Kidney epithelial cell (primary cell): ENCODE measurements around the gene ZNF823. TPM values are rescaled to one million over a fixed set of nuclear protein-coding genes. Genes with fewer than 3 reads are reported as not detected.
"Not testable (repeated sequence)": the region's sequence is repeated elsewhere in the genome, so short reads cannot be mapped to it uniquely, and the experiment has no call there.

Source experiments
- DNase-seq: peaks from one replicate; pipeline ENCODE4 v3.0.0-alpha.2; 2010; ENCODE audit warnings: low read depth
- H3K27me3 ChIP-seq: 2 replicates; pipeline ENCODE4 v1.6.0; 2011; ENCODE audit warnings: low read length; ENCODE audit not compliant: control insufficient read depth, insufficient read depth
- H3K36me3 ChIP-seq: 2 replicates; pipeline ENCODE4 v1.5.1; 2011; ENCODE audit warnings: low read length; ENCODE audit not compliant: control insufficient read depth, insufficient read depth
- H3K4me3 ChIP-seq: 2 replicates; pipeline ENCODE4 v1.5.1; 2011; ENCODE audit warnings: low read depth, mild to moderate bottlenecking, control low read depth, low read length
- CTCF ChIP-seq: IDR thresholded peaks from 2 replicates; pipeline ENCODE4 v1.5.1; 2011; ENCODE audit warnings: mild to moderate bottlenecking, moderate library complexity, low read length, control low read depth, inconsistent platforms; ENCODE audit not compliant: insufficient read depth, poor library complexity, severe bottlenecking
- total RNA-seq: library from RNA; depleted of rRNA; stranded (reverse); fragments of >200 nt; gene quantifications from 2 replicates; pipeline ENCODE4 v1.2.3, GENCODE V29; 2015

The ZNF823 gene
- total RNA-seq, 1 donor from 2014 or later = 6.0 TPM

GRCh38 chr19:11678504-11678903 lies 60.2 kb downstream of the ZNF823 start:
- Histone ChIP-seq H3K36me3 (no peaks in the 10 kb centered on the region), H3K27me3 (no peaks in the 10 kb centered on the region), H3K4me3 (no peak overlapping the region)
- DNase-seq = no peak
- TF ChIP-seq CTCF = no peak

- not testable (repeated sequence) for H3K27me3 ChIP-seq, H3K36me3 ChIP-seq, DNase-seq, H3K4me3 ChIP-seq
These were observed 61.8 kb downstream of the ZNF823 start for GRCh38 chr19:11676661-11677600.

- Histone ChIP-seq H3K36me3 (no peaks in the 10 kb centered on the region), H3K27me3 (no peaks in the 10 kb centered on the region), H3K4me3 (no peak overlapping the region)
- no peak for DNase-seq
- TF ChIP-seq CTCF = no peak
These were observed 63.2 kb downstream of the ZNF823 start for GRCh38 chr19:11675569-11675968.

GRCh38 chr19:11674067-11674492 lies 64.7 kb downstream of the ZNF823 start:
- Histone ChIP-seq H3K4me3 (peak overlapping the region; percentile 31), H3K27me3 (no peaks in the 10 kb centered on the region), H3K36me3 (no peaks in the 10 kb centered on the region)
- TF ChIP-seq CTCF = no peak
- no peak for DNase-seq

GRCh38 chr19:11673608-11674041 lies 65.1 kb downstream of the ZNF823 start:
- Histone ChIP-seq H3K36me3 (no peaks in the 10 kb centered on the region), H3K4me3 (peak overlapping the region; percentile 31), H3K27me3 (no peaks in the 10 kb centered on the region)
- peak; percentile 65 for TF ChIP-seq CTCF
- DNase-seq = no peak

Other genes with a start within 250 kb of the ZNF823 start
- gene ZNF653, start 233.1 kb downstream of the ZNF823 start, total RNA-seq = 6.6 and 20.5 TPM in 2 replicates
- 37.4 and 40.0 TPM in 2 replicates for gene ECSIT, start 209.8 kb downstream of the ZNF823 start, total RNA-seq
- 11.8 and 14.5 TPM in 2 replicates for gene CNN1, start 200.1 kb downstream of the ZNF823 start, total RNA-seq
- 67.3 and 69.6 TPM in 2 replicates for gene ELOF1, start 179.7 kb downstream of the ZNF823 start, total RNA-seq
- gene ACP5, start 161.3 kb downstream of the ZNF823 start, total RNA-seq = 23.4 and 24.8 TPM in 2 replicates
- 19.6 and 23.1 TPM in 2 replicates for gene ZNF627, start 141.5 kb downstream of the ZNF823 start, total RNA-seq
- 3.4 and 5.1 TPM in 2 replicates for gene ZNF441, start 28.1 kb upstream of the ZNF823 start, total RNA-seq
- 0.48 and 4.6 TPM in 2 replicates for gene ZNF491, start 59.6 kb upstream of the ZNF823 start, total RNA-seq
- 5.1 and 5.2 TPM in 2 replicates for gene ZNF440, start 75.3 kb upstream of the ZNF823 start, total RNA-seq
- gene ZNF439, start 109.8 kb upstream of the ZNF823 start, total RNA-seq = 5.3 and 5.5 TPM in 2 replicates
- gene ZNF69, start 148.8 kb upstream of the ZNF823 start, total RNA-seq = 15.8 and 19.2 TPM in 2 replicates
- gene ZNF700, start 186.2 kb upstream of the ZNF823 start, total RNA-seq = 4.4 and 4.5 TPM in 2 replicates
- 0.54 and 1.3 TPM in 2 replicates for gene ZNF763, start 226.1 kb upstream of the ZNF823 start, total RNA-seq